GM21737 (cell line): Measurements from ENCODE around the gene HMGB4.

Experiments used
- ATAC-seq: cut with Tn5 transposase; IDR thresholded peaks from one replicate; pipeline ENCODE4 v1.9.1; 2021; ENCODE audit warnings: mild to moderate bottlenecking, moderate library complexity; ENCODE audit not compliant: unreplicated experiment

HMGB4 gene

GRCh38 chr1:33846861-33847260 lies 17.0 kb upstream of the HMGB4 start:
- no peak for ATAC-seq

GRCh38 chr1:33848205-33848937 lies 15.5 kb upstream of the HMGB4 start:
- ATAC-seq, result no peak

- ATAC-seq, result no peak
These were observed 14.7 kb upstream of the HMGB4 start for GRCh38 chr1:33849211-33849610.

- ATAC-seq, result no peak
These were observed 13.4 kb upstream of the HMGB4 start for GRCh38 chr1:33850481-33850880.

GRCh38 chr1:33852711-33853110 lies 11.2 kb upstream of the HMGB4 start:
- no peak for ATAC-seq

- no peak for ATAC-seq
These were observed 10.4 kb upstream of the HMGB4 start for GRCh38 chr1:33853431-33853830.

GRCh38 chr1:33854091-33854490 lies 9.8 kb upstream of the HMGB4 start:
- no peak for ATAC-seq

- no peak for ATAC-seq
These were observed 3.2 kb upstream of the HMGB4 start for GRCh38 chr1:33860671-33861070.

- ATAC-seq, result no peak
These were observed 846 bp downstream of the HMGB4 start for GRCh38 chr1:33864460-33865389.

- no peak for ATAC-seq
These were observed 2.4 kb downstream of the HMGB4 start for GRCh38 chr1:33866281-33866680.

- ATAC-seq, result no peak
These were observed 3.8 kb downstream of the HMGB4 start for GRCh38 chr1:33867684-33868083.

- no peak for ATAC-seq
These were observed 8.4 kb downstream of the HMGB4 start for GRCh38 chr1:33872275-33872674.

- no peak for ATAC-seq
These were observed 8.8 kb downstream of the HMGB4 start for GRCh38 chr1:33872683-33873082.

GRCh38 chr1:33874636-33875035 lies 10.8 kb downstream of the HMGB4 start:
- no peak for ATAC-seq

GRCh38 chr1:33875862-33876261 lies 12.0 kb downstream of the HMGB4 start:
- no peak for ATAC-seq

- no peak for ATAC-seq
These were observed 13.2 kb downstream of the HMGB4 start for GRCh38 chr1:33876970-33877650.

GRCh38 chr1:33878392-33878791 lies 14.5 kb downstream of the HMGB4 start:
- no peak for ATAC-seq

GRCh38 chr1:33880305-33880704 lies 16.4 kb downstream of the HMGB4 start:
- no peak for ATAC-seq

- ATAC-seq, result no peak
These were observed 22.6 kb downstream of the HMGB4 start for GRCh38 chr1:33886496-33886895.

- no peak for ATAC-seq
These were observed 29.4 kb downstream of the HMGB4 start for GRCh38 chr1:33893147-33893830.

GRCh38 chr1:33895396-33895795 lies 31.5 kb downstream of the HMGB4 start:
- no peak for ATAC-seq
